ENCODE results near the gene ITPKB. TPM values are rescaled to one million over a fixed set of nuclear protein-coding genes. Genes with fewer than 3 reads are reported as not detected.

The ITPKB gene
- total and polyA plus RNA-seq, 4 experiments from 2014 or later: 52.2 to 159 (median 104) TPM

GRCh38 chr1:226743259-226743658, 4.2 kb upstream of the ITPKB start:
- no peak overlapping the region for H3K4me3 ChIP-seq (ENCODE audit: low read length in 2 of 2)
- H3K4me1 Mint-ChIP-seq: peaks cover 13 to 33% (median 24%) of the 10 kb centered on the region in 4 donors
- H3K9me3 ChIP-seq (ENCODE audit: control insufficient read depth in 1 of 2, low read length in 2 of 2): no peaks in the 10 kb centered on the region
- H3K27ac ChIP-seq (ENCODE audit: low read depth, low read length): no peak overlapping the region
- ChIA-PET CTCF (ENCODE audit: partially characterized antibody) (no interaction called here), POLR2A (ENCODE audit: partially characterized antibody) (no interaction called here)
- peaks cover 26% of the 10 kb centered on the region for H3K4me1 ChIP-seq (ENCODE audit: insufficient read depth, low read length)
- no peak overlapping the region for H3K4me3 Mint-ChIP-seq
- peaks cover 0 to 2% of the 10 kb centered on the region in 2 donors for H3K27me3 Mint-ChIP-seq
- H3K9me3 Mint-ChIP-seq: peaks cover 0 to 3% (median 0%) of the 10 kb centered on the region in 8 donors
- H3K27ac Mint-ChIP-seq: no peak overlapping the region
- no peak for DNase-seq
- no peaks in the 10 kb centered on the region for H3K27me3 ChIP-seq (ENCODE audit: insufficient read depth, low read length)
- intact Hi-C loops (cut with micrococcal nuclease): no loop called here
- peaks cover 4 to 10% of the 10 kb centered on the region in 2 donors for H3K36me3 Mint-ChIP-seq
- no peaks in the 10 kb centered on the region for H3K36me3 ChIP-seq (ENCODE audit: insufficient read depth, low read length)

GRCh38 chr1:226741009-226741408, 1.9 kb upstream of the ITPKB start:
- ChIA-PET CTCF (ENCODE audit: partially characterized antibody) (interaction anchor here (1.1 to 2.4 kb wide), 5 partner anchors 11 to 115 kb away, joined by 3 to 11 read pairs (median 5); no protein-coding TSS in a partner anchor), POLR2A (ENCODE audit: partially characterized antibody) (interaction anchor here (1.5 to 3.5 kb wide), 4 partner anchors 58 to 199 kb away, joined by 5 to 28 read pairs (median 11); partner anchors contain the start of gene COQ8A)
- H3K9me3 Mint-ChIP-seq: peaks cover 0 to 3% (median 0%) of the 10 kb centered on the region in 8 donors
- H3K27me3 Mint-ChIP-seq: peaks cover 0 to 2% of the 10 kb centered on the region in 2 donors
- H3K27me3 ChIP-seq (ENCODE audit: insufficient read depth, low read length): no peaks in the 10 kb centered on the region
- H3K27ac Mint-ChIP-seq: peak overlapping the region in 6 of 7 donors; percentile 51 to 100 (median 80)
- DNase-seq: no peak
- H3K36me3 ChIP-seq (ENCODE audit: insufficient read depth, low read length): peaks cover 5% of the 10 kb centered on the region
- peak overlapping the region in 2 of 8 donors; percentile 48 to 61 for H3K4me3 Mint-ChIP-seq
- H3K4me1 ChIP-seq (ENCODE audit: insufficient read depth, low read length): peaks cover 26% of the 10 kb centered on the region
- intact Hi-C loops (cut with micrococcal nuclease): no loop called here
- no peaks in the 10 kb centered on the region for H3K9me3 ChIP-seq (ENCODE audit: control insufficient read depth in 1 of 2, low read length in 2 of 2)
- no peak overlapping the region for H3K4me3 ChIP-seq (ENCODE audit: low read length in 2 of 2)
- H3K36me3 Mint-ChIP-seq: peaks cover 8 to 19% of the 10 kb centered on the region in 2 donors
- no peak overlapping the region for H3K27ac ChIP-seq (ENCODE audit: low read depth, low read length)
- peaks cover 13 to 29% (median 23%) of the 10 kb centered on the region in 4 donors for H3K4me1 Mint-ChIP-seq

GRCh38 chr1:226739696-226740065, 599 bp upstream of the ITPKB start:
- no peaks in the 10 kb centered on the region for H3K27me3 ChIP-seq (ENCODE audit: insufficient read depth, low read length)
- Mint-ChIP-seq H3K4me1 (peaks cover 14 to 37% (median 25%) of the 10 kb centered on the region in 4 donors), H3K27me3 (peaks cover 0 to 2% of the 10 kb centered on the region in 2 donors), H3K36me3 (peaks cover 21 to 31% of the 10 kb centered on the region in 2 donors), H3K9me3 (peaks cover 0 to 3% (median 0%) of the 10 kb centered on the region in 8 donors), H3K4me3 (peak overlapping the region; percentile 90 to 99 (median 98)), H3K27ac (peak overlapping the region; percentile 94 to 100 (median 97))
- H3K4me1 ChIP-seq (ENCODE audit: insufficient read depth, low read length): peaks cover 39% of the 10 kb centered on the region
- peak overlapping the region; percentile 38 for H3K27ac ChIP-seq (ENCODE audit: low read depth, low read length)
- POLR2A ChIA-PET (ENCODE audit: partially characterized antibody): interaction anchor here (0.7 to 4.4 kb wide), 23 partner anchors 9 to 332 kb away, joined by 3 to 42 read pairs (median 5); partner anchors contain the start of genes COQ8A and PARP1
- H3K36me3 ChIP-seq (ENCODE audit: insufficient read depth, low read length): peaks cover 12% of the 10 kb centered on the region
- intact Hi-C loops (cut with micrococcal nuclease): loop anchor here (1.0 to 2.0 kb wide), 9 partner anchors 8 to 199 kb away; no protein-coding TSS in a partner anchor
- H3K9me3 ChIP-seq (ENCODE audit: control insufficient read depth in 1 of 2, low read length in 2 of 2): no peaks in the 10 kb centered on the region
- CTCF ChIA-PET (ENCODE audit: partially characterized antibody): interaction anchor here (0.7 to 2.4 kb wide), 17 partner anchors 9 to 200 kb away, joined by 3 to 11 read pairs (median 4); partner anchors contain the start of gene COQ8A
- DNase-seq: no peak
- peak overlapping the region in 1 of 2 donors; percentile 95 for H3K4me3 ChIP-seq (ENCODE audit: low read length in 2 of 2)

GRCh38 chr1:226738421-226738994, 574 bp downstream of the ITPKB start:
- intact Hi-C loops (cut with micrococcal nuclease): loop anchor here (2.0 kb wide), 4 partner anchors 36 to 200 kb away; no protein-coding TSS in a partner anchor

GRCh38 chr1:226737819-226738420, 1.2 kb downstream of the ITPKB start:
- H3K9me3 ChIP-seq (ENCODE audit: control insufficient read depth in 1 of 2, low read length in 2 of 2): no peaks in the 10 kb centered on the region
- intact Hi-C loops (cut with micrococcal nuclease): loop anchor here (2.0 kb wide), 4 partner anchors 35 to 201 kb away; no protein-coding TSS in a partner anchor
- H3K27me3 Mint-ChIP-seq: peaks cover 0 to 2% of the 10 kb centered on the region in 2 donors
- H3K4me3 ChIP-seq (ENCODE audit: low read length in 2 of 2): peak overlapping the region; percentile 95 to 98
- H3K9me3 Mint-ChIP-seq: peaks cover 0 to 2% (median 0%) of the 10 kb centered on the region in 8 donors
- peak overlapping the region; percentile 85 for H3K27ac ChIP-seq (ENCODE audit: low read depth, low read length)
- CTCF ChIA-PET (ENCODE audit: partially characterized antibody): interaction anchor here (1.0 to 2.2 kb wide), 2 partner anchors 26 to 103 kb away, joined by 3 to 14 read pairs; no protein-coding TSS in a partner anchor
- peaks cover 12% of the 10 kb centered on the region for H3K36me3 ChIP-seq (ENCODE audit: insufficient read depth, low read length)
- H3K4me1 ChIP-seq (ENCODE audit: insufficient read depth, low read length): peaks cover 45% of the 10 kb centered on the region
- H3K4me1 Mint-ChIP-seq: peaks cover 18 to 52% (median 33%) of the 10 kb centered on the region in 4 donors
- DNase-seq: peak in 4 of 5 donors; percentile 48 to 72 (median 53)
- no peaks in the 10 kb centered on the region for H3K27me3 ChIP-seq (ENCODE audit: insufficient read depth, low read length)
- POLR2A ChIA-PET (ENCODE audit: partially characterized antibody): interaction anchor here (0.8 to 4.7 kb wide), 15 partner anchors 40 to 330 kb away, joined by 3 to 42 read pairs (median 7); partner anchors contain the start of gene PARP1
- H3K4me3 Mint-ChIP-seq: peak overlapping the region; percentile 90 to 99 (median 95)
- H3K27ac Mint-ChIP-seq: peak overlapping the region; percentile 82 to 100 (median 86)
- peaks cover 37 to 49% of the 10 kb centered on the region in 2 donors for H3K36me3 Mint-ChIP-seq

More at GRCh38 chr1:226738421-226738994, 574 bp downstream of the ITPKB start:
- Mint-ChIP-seq H3K4me3 (peak overlapping the region; percentile 90 to 99 (median 98)), H3K9me3 (peaks cover 0 to 2% (median 0%) of the 10 kb centered on the region in 8 donors), H3K4me1 (peaks cover 16 to 46% (median 31%) of the 10 kb centered on the region in 4 donors), H3K36me3 (peaks cover 31 to 43% of the 10 kb centered on the region in 2 donors), H3K27me3 (peaks cover 0 to 2% of the 10 kb centered on the region in 2 donors), H3K27ac (peak overlapping the region; percentile 94 to 100 (median 97))
- POLR2A ChIA-PET (ENCODE audit: partially characterized antibody): interaction anchor here (0.8 to 4.7 kb wide), 20 partner anchors 11 to 201 kb away, joined by 3 to 42 read pairs (median 8); partner anchors contain the start of gene COQ8A
- Histone ChIP-seq H3K4me1 (ENCODE audit: insufficient read depth, low read length) (peaks cover 43% of the 10 kb centered on the region), H3K9me3 (ENCODE audit: control insufficient read depth in 1 of 2, low read length in 2 of 2) (no peaks in the 10 kb centered on the region), H3K27ac (ENCODE audit: low read depth, low read length) (peak overlapping the region; percentile 85), H3K4me3 (ENCODE audit: low read length in 2 of 2) (peak overlapping the region; percentile 95 to 98), H3K36me3 (ENCODE audit: insufficient read depth, low read length) (peaks cover 12% of the 10 kb centered on the region), H3K27me3 (ENCODE audit: insufficient read depth, low read length) (no peaks in the 10 kb centered on the region)
- DNase-seq: peak in 3 of 5 donors; percentile 46 to 63 (median 50)
- CTCF ChIA-PET (ENCODE audit: partially characterized antibody): interaction anchor here (1.0 to 1.5 kb wide), 7 partner anchors 26 to 144 kb away, joined by 3 to 10 read pairs (median 3); no protein-coding TSS in a partner anchor

GRCh38 chr1:226736908-226737818, 1.9 kb downstream of the ITPKB start:
- ChIA-PET POLR2A (ENCODE audit: partially characterized antibody) (interaction anchor here (0.9 to 4.7 kb wide), 20 partner anchors 38 to 738 kb away, joined by 3 to 42 read pairs (median 6); partner anchors contain the start of gene PARP1), CTCF (ENCODE audit: partially characterized antibody) (interaction anchor here (0.9 to 2.2 kb wide), 7 partner anchors 25 to 104 kb away, joined by 3 to 14 read pairs (median 5); no protein-coding TSS in a partner anchor)
- Histone ChIP-seq H3K27me3 (ENCODE audit: insufficient read depth, low read length) (no peaks in the 10 kb centered on the region), H3K27ac (ENCODE audit: low read depth, low read length) (peak overlapping the region; percentile 85), H3K36me3 (ENCODE audit: insufficient read depth, low read length) (peaks cover 12% of the 10 kb centered on the region), H3K4me1 (ENCODE audit: insufficient read depth, low read length) (peaks cover 49% of the 10 kb centered on the region), H3K4me3 (ENCODE audit: low read length in 2 of 2) (peak overlapping the region; percentile 95 to 98), H3K9me3 (ENCODE audit: control insufficient read depth in 1 of 2, low read length in 2 of 2) (no peaks in the 10 kb centered on the region)
- H3K36me3 Mint-ChIP-seq: peaks cover 41 to 55% of the 10 kb centered on the region in 2 donors
- intact Hi-C loops (cut with micrococcal nuclease): no loop called here
- peaks cover 0 to 2% of the 10 kb centered on the region in 2 donors for H3K27me3 Mint-ChIP-seq
- peaks cover 0 to 2% (median 0%) of the 10 kb centered on the region in 8 donors for H3K9me3 Mint-ChIP-seq
- peak overlapping the region in 6 of 7 donors; percentile 70 to 100 (median 85) for H3K27ac Mint-ChIP-seq
- peaks cover 18 to 59% (median 33%) of the 10 kb centered on the region in 4 donors for H3K4me1 Mint-ChIP-seq
- peak; percentile 58 to 69 (median 66) for DNase-seq
- peak overlapping the region; percentile 90 to 99 (median 97) for H3K4me3 Mint-ChIP-seq
